Retinal pigment epithelial cell (primary cell): ENCODE data around the gene SLCO2B1.

Experiments used
- DNase-seq: peaks from one replicate; pipeline ENCODE4 v3.0.0-alpha.2; 2010; ENCODE audit warnings: low read depth
- H3K4me3 ChIP-seq: 2 replicates; pipeline ENCODE4 v1.5.1; 2011; ENCODE audit warnings: mild to moderate bottlenecking, low read length, control low read depth, moderate library complexity
- TF ChIP-seq, protein P1 (sequence below): conservative IDR thresholded peaks from 2 replicates; pipeline ENCODE4 v1.5.1; 2011; ENCODE audit warnings: low read depth, low read length, control low read depth, inconsistent platforms

SLCO2B1 gene

DNA sequence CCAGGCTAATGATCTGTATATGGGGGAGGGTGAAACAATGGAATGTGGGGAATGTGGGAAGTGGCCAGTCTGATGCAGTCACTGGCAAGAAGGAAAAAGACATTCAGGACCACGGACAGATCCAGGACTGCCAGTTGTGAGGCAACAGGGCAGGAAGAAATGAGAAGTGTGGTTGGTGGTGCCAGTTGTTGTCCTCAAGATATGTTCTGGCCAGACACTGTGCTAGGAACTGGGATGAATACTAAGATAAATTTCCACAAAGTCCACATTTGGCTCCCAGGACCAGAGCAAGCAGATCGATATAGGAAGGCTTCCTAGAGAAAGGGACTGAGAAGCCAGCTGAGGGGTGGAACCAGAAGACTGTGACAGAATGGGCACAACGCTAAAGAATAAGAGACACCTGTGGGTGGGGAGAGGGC is 82.9 kb downstream of the SLCO2B1 start:
- peak; percentile 38 for DNase-seq
- TF ChIP-seq, protein P1, sequence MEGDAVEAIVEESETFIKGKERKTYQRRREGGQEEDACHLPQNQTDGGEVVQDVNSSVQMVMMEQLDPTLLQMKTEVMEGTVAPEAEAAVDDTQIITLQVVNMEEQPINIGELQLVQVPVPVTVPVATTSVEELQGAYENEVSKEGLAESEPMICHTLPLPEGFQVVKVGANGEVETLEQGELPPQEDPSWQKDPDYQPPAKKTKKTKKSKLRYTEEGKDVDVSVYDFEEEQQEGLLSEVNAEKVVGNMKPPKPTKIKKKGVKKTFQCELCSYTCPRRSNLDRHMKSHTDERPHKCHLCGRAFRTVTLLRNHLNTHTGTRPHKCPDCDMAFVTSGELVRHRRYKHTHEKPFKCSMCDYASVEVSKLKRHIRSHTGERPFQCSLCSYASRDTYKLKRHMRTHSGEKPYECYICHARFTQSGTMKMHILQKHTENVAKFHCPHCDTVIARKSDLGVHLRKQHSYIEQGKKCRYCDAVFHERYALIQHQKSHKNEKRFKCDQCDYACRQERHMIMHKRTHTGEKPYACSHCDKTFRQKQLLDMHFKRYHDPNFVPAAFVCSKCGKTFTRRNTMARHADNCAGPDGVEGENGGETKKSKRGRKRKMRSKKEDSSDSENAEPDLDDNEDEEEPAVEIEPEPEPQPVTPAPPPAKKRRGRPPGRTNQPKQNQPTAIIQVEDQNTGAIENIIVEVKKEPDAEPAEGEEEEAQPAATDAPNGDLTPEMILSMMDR = no peak
- H3K4me3 ChIP-seq = no peak overlapping the region

DNA sequence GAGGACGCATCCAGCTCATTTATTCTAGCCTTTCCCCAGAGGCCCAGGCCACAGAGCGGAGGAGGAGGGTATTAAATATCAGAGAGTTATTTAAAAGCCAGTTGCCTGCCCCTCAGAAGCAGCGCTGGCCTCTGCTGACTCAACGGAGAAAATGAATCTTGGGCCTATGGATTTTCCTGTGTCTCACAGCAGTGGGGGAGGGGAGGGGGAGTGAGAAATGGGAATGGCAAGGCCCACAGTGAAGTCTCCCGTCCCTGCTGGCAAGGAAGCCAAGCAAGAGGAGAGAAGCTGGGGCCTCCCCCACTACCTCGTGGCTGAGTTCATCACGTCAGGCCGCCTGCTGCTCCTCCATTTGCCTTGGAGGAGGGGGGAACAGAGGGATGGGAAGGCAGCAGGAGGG is 85.2 kb downstream of the SLCO2B1 start:
- no peak overlapping the region for H3K4me3 ChIP-seq
- TF ChIP-seq, protein P1 = no peak
- DNase-seq = no peak

DNA sequence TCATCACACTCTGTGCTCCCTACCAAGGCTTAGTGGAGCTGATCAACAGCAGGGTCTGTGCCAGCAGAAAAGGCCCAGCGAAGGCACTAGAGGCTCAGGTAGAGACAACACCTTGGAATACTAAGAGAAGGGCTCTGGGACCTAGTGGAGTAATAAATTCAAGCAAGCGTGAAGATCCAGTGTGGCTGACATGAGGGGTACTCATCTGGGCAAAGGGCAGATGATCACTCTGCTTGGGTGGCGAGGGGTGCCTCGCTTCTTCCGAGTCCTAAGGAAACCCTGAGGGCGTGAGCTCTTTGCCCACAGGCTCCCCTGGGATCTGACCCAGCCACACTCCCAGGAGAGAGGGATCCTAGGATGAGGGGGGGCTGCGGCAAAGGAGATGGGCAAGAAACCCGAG is 86.1 kb downstream of the SLCO2B1 start:
- DNase-seq = no peak
- TF ChIP-seq, protein P1 = no peak
- H3K4me3 ChIP-seq = no peak overlapping the region

DNA sequence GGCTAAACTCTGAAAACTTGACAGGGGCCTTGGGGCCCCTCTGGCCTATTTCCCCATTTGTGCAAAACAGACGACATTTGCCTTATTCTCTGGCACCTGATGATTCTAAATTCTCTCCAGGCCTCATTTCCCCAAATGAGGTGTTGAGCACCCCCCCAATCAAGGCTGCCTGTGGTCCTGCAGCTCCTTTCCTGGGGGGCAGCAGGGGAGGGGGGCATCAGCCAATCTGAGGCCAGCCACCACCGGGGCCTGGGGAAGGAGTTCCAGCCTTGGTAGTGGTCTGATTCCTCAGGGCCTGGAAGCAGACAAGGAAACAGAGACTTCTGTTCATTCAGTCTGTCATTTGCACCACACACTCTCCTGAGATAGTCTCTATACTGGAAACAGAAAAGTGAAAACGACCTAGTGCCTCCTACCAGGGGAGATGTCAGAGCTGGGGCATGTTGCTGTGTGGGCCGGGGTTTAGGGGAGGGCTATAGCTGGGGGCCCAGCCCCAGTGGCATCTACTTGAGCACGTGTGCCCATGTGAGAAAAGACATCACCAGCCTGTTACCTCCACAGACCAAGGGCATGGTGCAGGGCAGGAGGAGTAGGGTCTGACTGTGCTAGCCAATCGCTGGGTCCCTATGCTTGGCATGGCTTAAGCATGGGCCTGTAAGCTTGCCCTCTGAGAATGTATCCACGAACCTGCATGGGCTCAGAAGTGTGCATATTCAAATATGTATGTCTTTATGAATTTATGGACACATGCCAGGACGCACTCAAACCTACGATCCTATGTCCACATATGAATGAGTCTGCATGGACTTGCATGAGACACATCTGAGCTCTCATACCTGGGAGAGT is 87.9 kb downstream of the SLCO2B1 start:
- DNase-seq = no peak
- TF ChIP-seq, protein P1 = no peak
- H3K4me3 ChIP-seq = no peak overlapping the region

DNA sequence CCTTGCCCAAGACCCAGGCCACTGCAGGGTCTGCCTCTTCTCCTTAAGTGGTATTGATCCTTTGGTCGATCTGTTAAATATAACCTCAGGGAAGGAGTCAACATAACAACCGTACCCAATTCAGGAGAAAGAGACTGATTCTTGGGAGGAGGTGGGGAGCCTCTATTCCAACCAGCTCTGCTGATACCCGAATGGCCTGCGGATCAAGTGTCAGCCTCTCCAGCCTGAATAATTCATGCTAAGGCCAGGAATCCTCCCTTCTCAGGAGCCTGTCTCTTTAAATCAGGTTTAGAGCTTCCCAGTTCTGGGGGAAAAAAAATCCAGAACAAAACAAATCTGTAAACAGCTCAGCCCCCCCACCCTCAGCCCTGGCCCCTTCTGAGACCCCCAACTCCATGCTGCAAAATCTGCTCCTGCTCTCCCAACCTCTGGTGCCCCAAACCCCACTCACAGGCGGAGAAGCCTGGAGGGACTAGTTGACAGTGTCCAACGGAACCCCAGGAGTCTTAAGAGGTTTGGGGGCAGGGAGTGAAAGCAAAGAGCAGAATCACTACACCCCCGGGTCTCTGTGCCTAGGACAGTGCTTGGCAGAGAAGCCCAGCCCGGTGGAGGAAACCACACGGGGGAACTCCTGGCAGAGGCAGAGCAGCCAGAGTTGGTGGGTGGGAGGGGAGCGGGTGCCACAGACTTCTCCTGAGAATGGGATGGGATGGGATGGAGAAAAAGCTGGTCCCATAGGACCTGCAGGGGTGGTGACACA is 88.8 kb downstream of the SLCO2B1 start:
- TF ChIP-seq, protein P1 = no peak
- H3K4me3 ChIP-seq = no peak overlapping the region
- DNase-seq = no peak

DNA sequence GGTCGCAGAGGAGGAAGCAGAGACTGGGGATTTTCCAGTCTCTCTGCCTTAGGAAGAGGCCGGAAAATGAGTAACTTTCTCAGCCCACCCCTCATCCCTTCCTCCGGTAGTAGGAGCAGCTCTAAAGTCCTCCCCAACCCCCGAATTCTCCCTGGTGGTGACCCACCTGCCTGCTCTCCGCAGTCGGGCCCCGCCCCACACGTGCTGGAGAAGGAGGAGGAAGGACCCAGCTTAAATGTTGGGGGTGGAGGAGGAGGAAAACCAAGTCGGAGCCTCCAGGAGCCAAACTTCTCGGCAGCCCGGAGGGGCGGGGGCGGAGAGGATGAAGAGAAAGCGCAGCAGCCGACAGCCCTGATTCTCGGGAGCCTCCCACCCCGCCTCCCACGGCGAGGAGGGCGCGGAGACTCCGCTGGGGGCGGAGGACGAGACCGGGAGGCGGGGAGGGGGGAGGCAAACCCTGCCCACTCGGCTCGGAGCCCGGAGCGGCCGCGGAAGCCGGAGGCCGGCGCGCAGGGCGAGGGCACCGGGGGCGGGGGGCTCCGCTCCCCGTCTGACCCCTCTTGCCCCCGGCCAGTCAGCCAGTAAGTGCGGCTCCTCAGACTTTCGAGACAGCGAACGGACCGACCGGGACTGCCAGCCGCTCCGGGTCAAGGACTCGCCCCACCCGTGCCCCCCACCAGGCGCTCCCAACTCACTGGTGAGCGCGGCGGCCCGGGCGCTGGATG is 89.6 kb downstream of the SLCO2B1 start, which contains the start of gene TPBGL:
TPBGL (plus strand) TSS at position 464 of the 725 bp plus-strand sequence. CDS start 276 bp downstream, outside the sequence.
- DNase-seq = no peak
- TF ChIP-seq, protein P1 = no peak
- H3K4me3 ChIP-seq = peak within 1 kb of the TSS; percentile 12
